SU-DHL-6 (cell line): ENCODE data around the gene STX18.

Source experiments
- H2AFZ ChIP-seq: fragments of 200-600 bp; sonication (generic); 2 replicates; pipeline ENCODE4 v1.6.1; 2014; ENCODE audit warnings: low read depth, mild to moderate bottlenecking, moderate library complexity, mixed read lengths, antibody characterized with exemption, low read length; ENCODE audit not compliant: severe bottlenecking
- H3F3A ChIP-seq: fragments of 200-600 bp; shearing (Covaris generic); 2 replicates; pipeline ENCODE4 v1.6.0; 2016; ENCODE audit warnings: antibody characterized with exemption, mild to moderate bottlenecking; ENCODE audit not compliant: insufficient read depth
- H3K27ac ChIP-seq: fragments of 200-600 bp; sonication (generic); 2 replicates; pipeline ENCODE4 v1.5.1; 2016; ENCODE audit warnings: low read depth, mild to moderate bottlenecking, low read length, moderate library complexity, mixed read lengths
- H3K27me3 ChIP-seq: fragments of 200-600 bp; sonication (generic), shearing (Covaris generic); 2 replicates; pipeline ENCODE4 v1.6.0; 2014; ENCODE audit warnings: mild to moderate bottlenecking, low read length
- H3K36me3 ChIP-seq: fragments of 200-600 bp; sonication (generic); 2 replicates; pipeline ENCODE4 v1.6.1; 2014; ENCODE audit warnings: mild to moderate bottlenecking, low read length, mixed read lengths
- H3K4me2 ChIP-seq: fragments of 300-600, 200-600 bp; shearing (Covaris generic), sonication (generic); 2 replicates; pipeline ENCODE4 v1.6.0; 2014; ENCODE audit warnings: low read length, low read depth, mild to moderate bottlenecking; ENCODE audit not compliant: poor library complexity, severe bottlenecking
- H3K4me3 ChIP-seq: fragments of 200-600 bp; sonication (generic); 2 replicates; pipeline ENCODE4 v1.5.1; 2014; ENCODE audit warnings: antibody characterized with exemption, low read length, mild to moderate bottlenecking, mixed read lengths; ENCODE audit not compliant: insufficient read depth, poor library complexity, severe bottlenecking
- H3K79me2 ChIP-seq: fragments of 200-600 bp; sonication (generic); 2 replicates; pipeline ENCODE4 v1.6.1; 2014; ENCODE audit warnings: mild to moderate bottlenecking, low read length, moderate library complexity; ENCODE audit not compliant: insufficient read depth
- H3K9ac ChIP-seq: fragments of 200-600 bp; sonication (generic); 2 replicates; pipeline ENCODE4 v1.7.0; 2014; ENCODE audit warnings: mild to moderate bottlenecking, low read length
- H3K9me2 ChIP-seq: fragments of 200-600 bp; sonication (generic); replicated peaks from 2 replicates; pipeline ENCODE4 v1.6.1; 2014; ENCODE audit warnings: low read length; ENCODE audit not compliant: insufficient read depth
- H3K9me3 ChIP-seq: fragments of 200-600 bp; sonication (generic); 2 replicates; pipeline ENCODE4 v1.6.1; 2014; ENCODE audit warnings: low read length, mixed read lengths; ENCODE audit not compliant: insufficient read depth
- H4K20me1 ChIP-seq: fragments of 200-600 bp; sonication (generic); 2 replicates; pipeline ENCODE4 v1.6.1; 2014; ENCODE audit warnings: low read depth, mild to moderate bottlenecking, antibody characterized with exemption, low read length, moderate library complexity, mixed read lengths
- EZH2phosphoT487 ChIP-seq: fragments of 200-600 bp; sonication (generic), shearing (Covaris generic); conservative IDR thresholded peaks from 2 replicates; pipeline ENCODE4 v1.6.1; 2018; ENCODE audit warnings: mild to moderate bottlenecking, antibody characterized with exemption, low read length, moderate library complexity, mixed read lengths
- TF ChIP-seq, protein P1 (sequence below): fragments of 200-600 bp; sonication (generic); IDR thresholded peaks from one replicate; pipeline ENCODE4 v1.5.1; 2017; ENCODE audit warnings: antibody characterized with exemption, mild to moderate bottlenecking, low read length, moderate library complexity; ENCODE audit not compliant: insufficient read depth, poor library complexity, severe bottlenecking

The STX18 gene

DNA sequence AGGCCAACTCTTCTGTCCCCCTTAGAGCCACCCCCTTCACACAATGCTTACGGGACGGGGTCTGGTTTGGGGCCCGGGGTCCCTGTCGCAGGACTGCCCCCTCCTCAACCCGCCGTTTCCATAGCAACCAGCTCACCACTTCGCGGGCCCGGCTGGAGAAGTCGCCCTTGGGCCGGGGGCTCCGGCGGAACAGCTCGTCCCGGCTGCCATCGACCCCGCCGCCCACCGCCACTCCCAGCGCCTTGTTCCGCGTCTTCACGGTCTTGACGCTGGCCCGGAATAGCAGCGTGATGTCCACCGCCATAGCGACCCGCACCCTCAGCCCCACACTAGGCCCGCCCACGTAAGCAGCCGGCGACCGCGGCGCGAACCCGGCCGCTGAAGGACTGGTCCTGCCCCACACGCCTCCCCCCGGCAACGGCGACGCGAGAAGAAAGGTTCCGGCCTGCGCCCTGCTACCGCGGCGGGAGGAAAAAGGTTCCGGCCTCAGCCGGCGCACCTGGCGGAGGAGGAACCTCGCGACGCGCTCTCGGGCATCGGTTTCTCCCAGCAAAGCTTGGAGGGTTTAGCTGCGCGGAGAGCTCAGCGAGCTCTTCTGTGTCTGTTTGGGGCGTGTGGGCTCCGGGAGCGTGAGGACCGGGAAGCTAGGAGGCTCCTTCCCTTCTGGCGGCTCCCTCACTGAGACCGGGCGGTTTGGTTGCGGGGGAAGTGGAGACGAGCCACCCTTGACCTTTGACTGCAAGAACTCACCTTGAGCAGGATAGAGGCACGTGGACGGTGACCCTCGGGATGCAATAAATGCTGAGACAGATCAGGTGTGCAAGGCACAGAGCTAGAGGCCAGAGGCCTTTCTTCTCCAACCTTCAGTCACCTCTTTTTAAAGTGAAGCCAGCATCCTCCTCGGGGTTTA, at the start of gene STX18:
Gene STX18, minus strand, starts transcription at position 388 of the 910 bp plus-strand sequence. Its CDS starts 84 bp downstream, at position 304.
- Histone ChIP-seq H3F3A (no peaks in the 10 kb centered on the region), H3K9me2 (no peaks in the 10 kb centered on the region), H3K9me3 (no peaks in the 10 kb centered on the region), H3K36me3 (no peaks in the 10 kb centered on the region), H4K20me1 (no peaks in the 10 kb centered on the region), H3K4me2 (peak within 1 kb of the TSS; percentile 92), H2AFZ (peak within 1 kb of the TSS; percentile 96), H3K27me3 (no peaks in the 10 kb centered on the region), H3K27ac (peak within 1 kb of the TSS; percentile 59), H3K4me3 (peak within 1 kb of the TSS; percentile 98), H3K9ac (peak within 1 kb of the TSS; percentile 89), H3K79me2 (peaks cover 62% of the 10 kb centered on the region)
- TF ChIP-seq, protein P1, sequence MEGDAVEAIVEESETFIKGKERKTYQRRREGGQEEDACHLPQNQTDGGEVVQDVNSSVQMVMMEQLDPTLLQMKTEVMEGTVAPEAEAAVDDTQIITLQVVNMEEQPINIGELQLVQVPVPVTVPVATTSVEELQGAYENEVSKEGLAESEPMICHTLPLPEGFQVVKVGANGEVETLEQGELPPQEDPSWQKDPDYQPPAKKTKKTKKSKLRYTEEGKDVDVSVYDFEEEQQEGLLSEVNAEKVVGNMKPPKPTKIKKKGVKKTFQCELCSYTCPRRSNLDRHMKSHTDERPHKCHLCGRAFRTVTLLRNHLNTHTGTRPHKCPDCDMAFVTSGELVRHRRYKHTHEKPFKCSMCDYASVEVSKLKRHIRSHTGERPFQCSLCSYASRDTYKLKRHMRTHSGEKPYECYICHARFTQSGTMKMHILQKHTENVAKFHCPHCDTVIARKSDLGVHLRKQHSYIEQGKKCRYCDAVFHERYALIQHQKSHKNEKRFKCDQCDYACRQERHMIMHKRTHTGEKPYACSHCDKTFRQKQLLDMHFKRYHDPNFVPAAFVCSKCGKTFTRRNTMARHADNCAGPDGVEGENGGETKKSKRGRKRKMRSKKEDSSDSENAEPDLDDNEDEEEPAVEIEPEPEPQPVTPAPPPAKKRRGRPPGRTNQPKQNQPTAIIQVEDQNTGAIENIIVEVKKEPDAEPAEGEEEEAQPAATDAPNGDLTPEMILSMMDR: no peak
- no peak for TF ChIP-seq EZH2phosphoT487

DNA sequence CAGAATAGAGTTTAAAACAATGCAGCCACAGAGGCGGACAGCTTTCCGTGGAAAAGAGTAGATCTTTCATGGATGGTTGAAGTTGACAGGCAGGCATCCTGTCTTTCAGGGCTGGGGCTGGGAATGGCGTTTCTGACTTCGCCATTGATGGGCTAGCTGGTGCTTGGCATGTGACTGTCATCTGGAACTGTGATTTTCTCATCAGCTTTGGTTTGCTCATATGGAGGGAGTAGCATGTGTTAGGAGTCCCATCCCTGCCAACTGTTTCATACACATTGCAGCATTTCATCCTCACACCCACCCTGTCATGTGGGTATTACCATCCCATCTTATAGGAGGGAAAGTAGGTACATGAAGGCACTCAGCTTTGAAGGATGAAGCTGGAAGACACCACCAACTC, 49.2 kb upstream of the STX18 start:
- Histone ChIP-seq H3K36me3 (peaks cover 4% of the 10 kb centered on the region; the same call in 1 of the 2 replicates), H3K4me3 (no peak overlapping the region), H3K27ac (no peak overlapping the region), H3F3A (no peaks in the 10 kb centered on the region), H3K9me3 (peaks cover 6% of the 10 kb centered on the region; the same call in 1 of the 2 replicates), H4K20me1 (no peaks in the 10 kb centered on the region), H3K27me3 (no peaks in the 10 kb centered on the region), H3K4me2 (no peak overlapping the region), H3K79me2 (no peaks in the 10 kb centered on the region), H3K9me2 (no peaks in the 10 kb centered on the region), H3K9ac (no peak overlapping the region), H2AFZ (no peak overlapping the region)
- no peak for TF ChIP-seq EZH2phosphoT487
- TF ChIP-seq, protein P1: no peak

DNA sequence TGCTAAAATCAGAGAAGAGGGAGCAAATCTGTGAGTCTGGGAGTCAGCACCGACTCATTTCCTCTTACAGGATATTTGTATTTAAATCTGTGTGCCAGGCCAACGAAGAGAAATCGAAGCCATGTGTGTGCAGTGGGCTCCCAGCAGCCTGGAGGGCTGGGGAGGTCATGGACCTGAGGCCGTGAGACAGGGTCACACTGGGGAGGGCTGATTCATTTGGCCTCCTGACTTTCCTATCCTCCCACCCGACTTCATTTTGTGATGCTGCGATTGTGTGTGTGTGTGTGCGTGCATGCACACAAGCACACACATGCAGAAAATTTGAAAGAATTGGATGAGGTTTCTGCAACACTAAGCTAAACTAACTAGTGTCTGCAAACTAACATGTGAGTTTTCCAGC, 48.7 kb upstream of the STX18 start:
- Histone ChIP-seq H3K4me2 (no peak overlapping the region), H3K79me2 (no peaks in the 10 kb centered on the region), H2AFZ (no peak overlapping the region), H3K4me3 (no peak overlapping the region), H3F3A (no peaks in the 10 kb centered on the region), H3K9ac (no peak overlapping the region), H3K9me3 (peaks cover 6% of the 10 kb centered on the region; the same call in 1 of the 2 replicates), H3K27me3 (no peaks in the 10 kb centered on the region), H3K9me2 (no peaks in the 10 kb centered on the region), H4K20me1 (no peaks in the 10 kb centered on the region), H3K36me3 (peaks cover 4% of the 10 kb centered on the region; the same call in 1 of the 2 replicates), H3K27ac (no peak overlapping the region)
- TF ChIP-seq EZH2phosphoT487: no peak
- TF ChIP-seq, protein P1: no peak
